MM.1S (cell line): Measurements from ENCODE around the gene DPP10.

Experiments used
- CTCF ChIP-seq: fragments of 300-600 bp; sonication (generic); IDR thresholded peaks from 2 replicates; pipeline ENCODE4 v1.5.1; 2016; ENCODE audit warnings: antibody characterized with exemption, low read length, mixed read lengths
- EZH2 ChIP-seq: fragments of 300-600 bp; sonication (generic); optimal IDR thresholded peaks from 2 replicates; pipeline ENCODE3; 2017; ENCODE audit warnings: low read depth, mild to moderate bottlenecking, antibody characterized with exemption, low read length, mixed read lengths
- EZH2phosphoT487 ChIP-seq: fragments of 300-600 bp; sonication (generic); IDR thresholded peaks from 2 replicates; pipeline ENCODE4 v1.6.1; 2018; ENCODE audit warnings: antibody characterized with exemption, low read length

DNA sequence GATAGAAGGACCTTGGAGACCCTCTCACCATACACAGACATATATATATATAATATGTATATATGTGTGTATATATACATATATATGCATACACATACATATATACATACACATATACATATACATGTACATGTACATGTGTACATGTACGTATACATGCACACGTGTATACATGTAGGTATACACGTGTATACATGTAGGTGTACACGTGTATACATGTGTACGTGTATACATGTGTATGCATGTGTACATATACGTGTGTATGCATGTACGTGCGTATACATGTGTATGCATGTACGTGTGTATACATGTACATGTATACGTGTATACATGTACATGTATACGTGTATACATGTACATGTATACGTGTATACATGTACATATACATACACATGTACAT lies 54.5 kb downstream of the DPP10 start:
- no peak for TF ChIP-seq CTCF
- TF ChIP-seq EZH2, result no peak
- TF ChIP-seq EZH2phosphoT487, result no peak
